GM19328 (cell line): ENCODE results near the gene NMNAT1.
"Not testable (repeated sequence)": the region's sequence is repeated elsewhere in the genome, so short reads cannot be mapped to it uniquely, and the experiment has no call there.

ENCODE experiments used
- ATAC-seq: cut with Tn5 transposase; IDR thresholded peaks from one replicate; pipeline ENCODE4 v1.9.1; 2021; ENCODE audit warnings: mild to moderate bottlenecking, moderate library complexity; ENCODE audit not compliant: unreplicated experiment

NMNAT1 gene

GRCh38 chr1:9917901-9918300 lies 25.4 kb upstream of the NMNAT1 start:
- no peak for ATAC-seq

DNA sequence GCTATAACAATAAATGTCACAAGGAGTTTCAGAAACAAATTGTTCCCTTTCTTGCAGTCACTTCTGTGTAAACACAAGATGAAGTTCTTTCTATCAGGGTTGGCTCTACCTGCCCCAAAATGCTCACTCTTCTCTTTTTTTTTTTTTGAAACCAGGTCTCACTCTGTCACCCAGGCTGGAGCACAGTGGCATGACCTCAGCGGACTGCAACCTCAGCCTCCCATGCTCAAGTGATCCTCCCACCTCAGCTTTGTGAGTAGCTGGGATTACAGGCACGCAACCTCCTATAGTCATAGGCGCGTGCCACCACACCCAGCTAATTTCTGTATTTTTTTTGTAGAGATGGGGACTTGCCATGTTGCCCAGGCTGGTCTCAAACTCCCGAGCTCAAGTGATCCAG lies 22.7 kb upstream of the NMNAT1 start:
- ATAC-seq = no peak

GRCh38 chr1:9922342-9922741 lies 20.9 kb upstream of the NMNAT1 start:
- ATAC-seq = no peak

GRCh38 chr1:9927259-9927658 lies 16.0 kb upstream of the NMNAT1 start:
- ATAC-seq = no peak

GRCh38 chr1:9929431-9930385 lies 13.6 kb upstream of the NMNAT1 start:
- no peak for ATAC-seq

- ATAC-seq = no peak
These were observed 806 bp upstream of the NMNAT1 start for GRCh38 chr1:9942399-9942938.

- ATAC-seq = no peak
These were observed 3.0 kb downstream of the NMNAT1 start for GRCh38 chr1:9946315-9946714.

DNA sequence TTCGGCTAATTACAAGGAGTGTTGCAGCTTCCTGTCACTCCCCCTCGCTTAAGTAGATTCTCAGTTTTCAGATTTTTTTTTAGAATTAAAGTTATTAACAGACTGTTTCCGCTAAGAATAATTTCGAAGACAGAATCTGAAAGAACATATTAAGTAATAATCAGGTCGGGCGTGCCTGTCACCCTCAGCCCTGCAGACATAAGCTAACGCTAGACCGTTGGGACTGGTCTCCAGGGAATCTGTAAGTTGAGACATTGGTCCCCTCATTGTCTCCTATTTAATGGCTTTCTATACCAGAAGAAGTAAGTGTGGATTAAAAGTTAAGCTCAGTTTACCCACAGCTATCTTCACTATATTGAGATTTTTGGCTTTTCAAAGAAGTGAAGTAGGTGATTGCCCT lies 14.5 kb downstream of the NMNAT1 start:
- no peak for ATAC-seq

DNA sequence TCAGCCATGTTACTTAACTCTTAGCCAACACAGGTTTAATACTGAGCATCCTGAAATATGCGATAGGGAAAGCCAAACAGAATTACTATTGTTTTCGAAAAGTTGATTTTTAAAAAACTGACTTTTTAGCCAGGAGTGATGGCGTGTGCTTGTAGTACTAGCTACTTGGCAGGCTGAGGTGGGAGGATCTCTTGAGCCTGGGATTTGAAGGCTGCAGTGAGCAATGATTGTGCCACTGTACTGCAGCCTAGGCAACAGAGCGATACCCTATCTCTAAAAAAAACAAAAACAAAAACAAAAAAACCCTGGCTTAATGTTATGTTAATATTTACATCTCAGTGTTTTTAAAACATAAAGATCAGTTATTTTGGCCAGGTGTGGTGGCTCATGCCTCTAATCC lies 16.7 kb downstream of the NMNAT1 start:
- no peak for ATAC-seq

DNA sequence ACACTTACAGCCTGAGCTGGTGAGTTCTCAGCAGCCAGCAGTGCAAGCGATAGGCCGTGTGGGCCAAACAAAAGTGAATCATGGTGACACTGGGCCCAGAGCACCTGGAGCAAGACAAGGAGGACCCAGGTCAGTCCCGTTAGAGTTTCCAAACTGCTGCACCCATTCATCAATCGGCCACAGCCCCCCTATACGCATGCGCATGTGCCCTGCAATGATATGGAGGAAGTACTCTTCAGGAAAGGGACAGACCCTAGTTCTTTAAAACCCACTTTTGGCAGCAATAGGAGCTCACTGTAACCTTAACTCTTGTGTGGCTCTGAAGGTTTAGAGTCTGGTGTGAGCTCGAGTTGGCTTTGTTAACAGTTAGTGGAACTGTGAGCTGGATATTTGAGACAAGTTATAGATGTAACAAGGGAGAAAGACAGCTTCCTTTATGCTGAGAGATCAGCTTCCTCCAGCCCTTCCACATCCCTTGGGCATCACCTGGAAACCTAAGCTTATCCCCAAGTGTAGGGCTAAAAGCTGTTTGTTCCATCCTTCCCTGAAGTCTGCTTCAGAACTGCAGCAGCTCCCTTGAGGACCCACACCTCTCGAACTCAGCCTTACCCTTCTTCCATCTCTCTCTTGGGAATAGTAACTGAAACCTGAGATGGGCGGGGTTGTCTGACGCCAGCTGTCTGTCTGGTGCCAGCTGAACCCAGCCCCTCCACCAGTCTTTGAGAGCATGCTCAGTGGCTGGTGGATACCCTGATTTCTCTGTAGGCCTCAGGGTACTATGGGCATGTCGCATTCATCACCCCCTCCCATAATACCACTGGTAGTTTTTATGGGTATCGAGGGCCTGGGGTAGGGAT lies 17.7 kb downstream of the NMNAT1 start:
- ATAC-seq = no peak

GRCh38 chr1:9984253-9984652 lies 41.0 kb downstream of the NMNAT1 start:
- no peak for ATAC-seq

DNA sequence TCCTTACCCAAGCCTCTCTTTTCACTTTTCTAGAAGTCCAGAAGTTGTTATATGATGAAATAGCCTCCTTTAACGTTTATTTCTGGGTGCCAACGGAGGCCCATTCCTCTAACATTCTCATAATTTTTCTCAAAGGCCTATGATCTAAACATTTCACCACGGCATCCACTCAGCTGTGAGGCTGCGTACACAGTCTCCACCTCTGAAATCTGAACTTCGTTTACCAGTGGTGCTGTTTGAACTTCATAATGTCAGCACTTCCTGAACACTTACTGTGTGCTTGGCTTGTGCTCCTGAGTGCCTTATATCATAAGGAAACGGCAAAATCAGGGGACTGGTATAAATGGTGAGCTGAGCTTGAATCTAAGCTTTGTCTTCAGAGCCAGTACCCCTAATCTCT lies 41.7 kb downstream of the NMNAT1 start:
- no peak for ATAC-seq

DNA sequence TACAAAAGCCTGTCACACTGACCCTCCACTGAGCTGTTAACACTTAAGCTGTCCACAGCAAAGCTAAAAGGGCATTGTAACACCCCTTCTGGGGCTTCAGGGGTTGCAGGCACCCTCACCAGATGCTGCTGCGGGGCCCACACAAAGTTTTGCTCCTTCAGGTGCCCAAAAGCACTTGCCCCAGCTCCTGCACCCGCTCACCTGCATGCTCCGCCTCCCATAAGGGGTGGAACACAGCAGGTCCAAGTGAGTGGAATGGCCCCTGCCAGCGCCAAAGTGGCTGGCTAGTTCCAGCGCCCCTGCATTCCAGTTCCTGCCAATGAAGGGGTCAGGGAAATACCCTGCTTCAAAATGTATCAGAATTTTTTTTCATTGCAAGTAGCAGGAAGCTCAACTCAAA lies 46.5 kb downstream of the NMNAT1 start:
- no peak for ATAC-seq

DNA sequence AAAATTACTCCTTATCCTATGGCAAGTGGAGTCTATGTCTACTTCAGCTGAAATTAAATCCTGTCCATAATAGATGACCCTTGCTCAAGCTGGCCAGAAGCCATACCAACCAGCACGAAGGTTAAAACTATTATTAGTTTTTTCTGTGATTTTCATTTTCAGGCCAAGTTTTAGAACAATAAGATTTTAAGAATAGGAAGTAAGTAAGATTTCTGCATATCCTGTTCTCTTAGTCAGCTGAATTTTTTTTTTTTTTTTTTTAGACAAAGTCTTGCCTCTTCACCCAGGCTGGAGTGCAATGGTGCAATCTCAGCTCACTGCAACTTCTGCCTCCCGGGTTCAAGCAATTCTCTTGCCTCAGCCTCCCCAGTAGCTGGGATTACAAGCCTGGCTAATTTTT lies 47.7 kb downstream of the NMNAT1 start:
- ATAC-seq = no peak

DNA sequence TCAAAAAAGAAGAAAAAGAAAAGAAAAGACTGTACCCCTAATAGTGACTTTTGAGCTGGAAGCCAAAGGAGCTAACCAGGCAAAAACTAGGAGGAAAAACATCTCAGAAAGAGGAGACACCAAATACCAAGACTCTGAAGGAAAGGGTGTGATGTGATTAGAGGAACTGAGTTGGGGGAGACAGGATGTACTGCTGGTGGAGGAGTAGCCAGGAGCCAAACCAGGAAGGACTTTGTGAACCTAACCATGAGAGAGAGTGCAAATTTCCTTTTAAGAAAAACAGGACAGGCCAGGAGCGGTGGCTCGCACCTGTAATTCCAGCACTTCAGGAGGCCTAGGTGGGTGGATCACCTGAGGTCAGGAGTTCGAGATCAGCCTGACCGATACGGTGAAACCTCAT lies 49.6 kb downstream of the NMNAT1 start:
- ATAC-seq = no peak

- ATAC-seq = no peak
These were observed 50.3 kb downstream of the NMNAT1 start for GRCh38 chr1:9993561-9994075.

DNA sequence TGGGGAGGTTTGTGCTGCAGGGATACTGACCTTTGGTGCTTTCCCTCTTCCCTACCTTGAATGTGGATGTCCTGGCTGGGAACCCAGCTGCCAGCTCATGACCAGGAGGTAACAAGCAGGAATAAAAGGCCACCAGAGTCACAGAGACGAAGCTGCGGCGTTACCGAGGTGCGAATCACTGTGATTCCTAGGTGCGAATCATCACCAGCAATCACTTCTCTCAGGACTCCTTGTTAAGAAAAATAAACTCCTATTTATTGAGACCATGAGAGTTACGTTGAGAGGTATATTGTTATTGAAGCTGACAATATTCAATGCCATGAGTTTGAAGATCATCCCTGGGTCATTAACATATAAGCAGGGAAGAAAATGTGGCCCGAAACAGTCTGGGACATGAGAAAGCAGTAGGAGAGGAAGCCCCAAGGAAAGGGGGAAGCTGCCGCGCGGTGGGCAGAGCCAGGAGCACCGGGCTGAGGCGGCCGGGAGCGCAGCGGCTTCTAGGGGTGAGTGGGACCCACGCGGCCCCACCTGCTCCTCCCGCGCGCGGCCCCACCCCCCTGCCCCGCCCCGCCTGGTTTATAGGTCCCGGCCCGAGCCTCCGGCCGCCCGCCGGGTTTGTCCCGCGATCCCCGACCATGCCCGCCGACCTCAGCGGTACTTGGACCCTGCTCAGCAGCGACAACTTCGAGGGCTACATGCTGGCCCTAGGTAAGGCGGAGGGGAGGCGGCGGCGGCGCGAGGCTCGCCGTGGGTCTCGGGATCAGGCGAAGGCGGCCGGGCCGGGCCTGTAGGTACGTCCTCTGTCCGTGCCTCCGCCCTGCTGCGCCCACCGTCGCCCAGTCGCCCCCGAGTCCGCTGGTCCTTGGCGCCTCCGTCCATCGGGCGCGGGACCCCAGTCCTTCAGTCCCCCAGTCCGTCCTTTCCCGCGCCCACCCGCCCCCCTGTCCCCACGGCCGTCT lies 53.6 kb downstream of the NMNAT1 start, which contains the start of gene RBP7:
Gene RBP7 (plus strand): TSS at position 605 of the 959 bp plus-strand sequence. CDS start 31 bp downstream, at position 636.
- ATAC-seq = no peak

GRCh38 chr1:10001016-10001665 lies 57.9 kb downstream of the NMNAT1 start:
- no peak for ATAC-seq

DNA sequence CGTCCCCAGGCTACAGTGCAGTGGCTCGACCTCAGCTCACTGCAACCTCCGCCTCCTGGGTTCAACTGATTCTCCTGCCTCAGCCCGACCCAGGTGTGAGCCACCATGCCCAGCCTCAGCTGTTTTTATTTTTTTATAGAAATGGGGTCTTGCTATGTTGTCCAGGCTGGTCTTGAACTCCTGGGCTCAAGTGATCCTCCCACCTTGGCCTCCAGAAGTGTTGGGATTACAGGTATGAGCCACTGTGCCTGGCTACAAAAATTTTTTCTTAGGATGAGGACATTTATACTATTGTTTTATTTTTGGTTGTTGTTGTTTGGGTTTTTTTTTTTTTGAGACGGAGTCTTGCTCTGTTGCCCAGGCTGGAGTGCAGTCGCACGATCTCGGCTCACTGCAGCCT lies 62.0 kb downstream of the NMNAT1 start:
- not testable (repeated sequence) for ATAC-seq

- ATAC-seq = no peak
These were observed 63.9 kb downstream of the NMNAT1 start for GRCh38 chr1:10007169-10007568.
